HL-60/S4 treated with phorbol 12-myristate 13-acetate at 8.2 ng/mL for 4 days and 3 days (cell line): Measurements from ENCODE around the gene IPCEF1.

ENCODE experiments used
- in situ Hi-C: fragments of 300-500 bp; cut with MboI; formaldehyde crosslinking; loops from 2 replicates; pipeline ENCODE4 v1.15.0; 2022; ENCODE audit warnings: low sequenced_read_pairs

Gene IPCEF1

GRCh38 chr6:154122195-154122925, 234.2 kb downstream of the IPCEF1 start:
- in situ Hi-C loops, result no loop called here

GRCh38 chr6:154117485-154117884, 239.1 kb downstream of the IPCEF1 start:
- in situ Hi-C loops, result no loop called here

GRCh38 chr6:154113392-154113791, 243.2 kb downstream of the IPCEF1 start:
- in situ Hi-C loops, result no loop called here

GRCh38 chr6:154112181-154112809, 244.3 kb downstream of the IPCEF1 start:
- in situ Hi-C loops, result no loop called here

GRCh38 chr6:154111025-154111424, 245.6 kb downstream of the IPCEF1 start:
- in situ Hi-C loops, result no loop called here

- in situ Hi-C loops, result no loop called here
Observed at GRCh38 chr6:154106251-154106650, 250.4 kb downstream of the IPCEF1 start.
